ENCODE results near the gene PADI2. TPM values are rescaled to one million over a fixed set of nuclear protein-coding genes. Genes with fewer than 3 reads are reported as not detected.
"Not testable (repeated sequence)": the region's sequence is repeated elsewhere in the genome, so short reads cannot be mapped to it uniquely, and the experiment has no call there.

PADI2 gene
- total RNA-seq, 2 experiments from 2014 or later: not detected

- ChIA-PET POLR2A (no interaction called here), CTCF (no interaction called here)
- H3K9me3 Mint-ChIP-seq: no peaks in the 10 kb centered on the region
Measured at GRCh38 chr1:17067465-17068240, 51.6 kb downstream of the PADI2 start.

DNA sequence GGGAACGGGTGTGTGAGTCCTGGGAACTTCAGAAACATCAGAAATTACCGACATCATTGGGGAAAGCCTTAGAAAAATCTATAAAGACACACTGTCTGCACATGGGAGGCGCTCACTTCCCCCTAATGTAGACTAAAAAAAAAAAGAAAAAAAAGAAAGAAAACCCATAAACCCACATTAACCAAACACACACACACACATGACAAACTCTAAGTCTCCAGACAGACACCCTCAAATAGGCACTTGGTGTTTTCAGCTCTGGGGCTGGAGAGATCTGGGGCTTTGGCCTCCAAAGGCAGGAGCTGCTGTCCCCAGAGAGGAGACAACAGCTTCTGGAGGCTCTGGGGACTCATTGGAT, 52.2 kb downstream of the PADI2 start:
- Mint-ChIP-seq H3K27me3 (no peaks in the 10 kb centered on the region), H3K4me1 (ENCODE audit: low read depth) (peaks cover 4% of the 10 kb centered on the region), H3K36me3 (ENCODE audit: low read depth) (no peaks in the 10 kb centered on the region), H3K4me3 (no peak overlapping the region), H3K9me3 (no peaks in the 10 kb centered on the region), H3K27ac (no peak overlapping the region)
- ATAC-seq: no peak
- no peak for TF ChIP-seq CTCF (IDR thresholded peaks at IDR 0.05)
- no peak for DNase-seq
- ChIA-PET CTCF (no interaction called here), POLR2A (no interaction called here)
- intact Hi-C loops (cut with micrococcal nuclease): no loop called here

More at GRCh38 chr1:17067465-17068240, 51.6 kb downstream of the PADI2 start:
- no peaks in the 10 kb centered on the region for H3K36me3 Mint-ChIP-seq (ENCODE audit: low read depth)
- DNase-seq (no peak), ATAC-seq (no peak)
- intact Hi-C loops (cut with micrococcal nuclease): no loop called here
- H3K27me3 Mint-ChIP-seq: no peaks in the 10 kb centered on the region
- peaks cover 4% of the 10 kb centered on the region for H3K4me1 Mint-ChIP-seq (ENCODE audit: low read depth)
- no peak overlapping the region for H3K27ac Mint-ChIP-seq
- no peak overlapping the region for H3K4me3 Mint-ChIP-seq
- no peak for TF ChIP-seq CTCF (IDR thresholded peaks at IDR 0.05)

- Mint-ChIP-seq H3K4me3 (no peak overlapping the region), H3K27ac (no peak overlapping the region), H3K4me1 (ENCODE audit: low read depth) (peaks cover 4% of the 10 kb centered on the region), H3K36me3 (ENCODE audit: low read depth) (no peaks in the 10 kb centered on the region), H3K27me3 (no peaks in the 10 kb centered on the region), H3K9me3 (no peaks in the 10 kb centered on the region)
- intact Hi-C loops (cut with micrococcal nuclease): no loop called here
- ATAC-seq (no peak), DNase-seq (no peak)
- ChIA-PET CTCF (interaction anchor here (1.1 kb wide), 1 partner anchor 9 kb away, joined by 4 read pairs; no protein-coding TSS in a partner anchor), POLR2A (no interaction called here)
- TF ChIP-seq CTCF (IDR thresholded peaks at IDR 0.05): no peak
Measured at GRCh38 chr1:17066361-17067068, 52.7 kb downstream of the PADI2 start.

- no peaks in the 10 kb centered on the region for H3K36me3 Mint-ChIP-seq (ENCODE audit: low read depth)
- H3K4me3 Mint-ChIP-seq: no peak overlapping the region
- no peak overlapping the region for H3K27ac Mint-ChIP-seq
- H3K9me3 Mint-ChIP-seq: no peaks in the 10 kb centered on the region
- ChIA-PET CTCF (interaction anchor here (1.1 kb wide), 1 partner anchor 10 kb away, joined by 4 read pairs; no protein-coding TSS in a partner anchor), POLR2A (no interaction called here)
- peaks cover 4% of the 10 kb centered on the region for H3K4me1 Mint-ChIP-seq (ENCODE audit: low read depth)
- intact Hi-C loops (cut with micrococcal nuclease): no loop called here
- ATAC-seq: no peak
- no peaks in the 10 kb centered on the region for H3K27me3 Mint-ChIP-seq
- DNase-seq: no peak
- TF ChIP-seq CTCF (IDR thresholded peaks at IDR 0.05): no peak
Measured at GRCh38 chr1:17065666-17066065, 53.6 kb downstream of the PADI2 start.

GRCh38 chr1:17062751-17063150, 56.5 kb downstream of the PADI2 start:
- H3K27me3 Mint-ChIP-seq; H3K4me3 Mint-ChIP-seq; DNase-seq; H3K36me3 Mint-ChIP-seq (ENCODE audit: low read depth); H3K4me1 Mint-ChIP-seq (ENCODE audit: low read depth); ATAC-seq; H3K27ac Mint-ChIP-seq; H3K9me3 Mint-ChIP-seq; intact Hi-C loops (cut with micrococcal nuclease): not testable (repeated sequence)
- POLR2A ChIA-PET: interaction anchor here (1.8 kb wide), 1 partner anchor 12 kb away, joined by 5 read pairs; no protein-coding TSS in a partner anchor
- CTCF ChIA-PET: interaction anchor here (0.7 to 0.8 kb wide), 2 partner anchors 17 to 103 kb away, joined by 3 to 4 read pairs; no protein-coding TSS in a partner anchor
